Panc1 (cell line): ENCODE measurements around the gene MRPL4.

ENCODE experiments used
- CTCF ChIP-seq: fragments of 450-650 bp; IDR thresholded peaks from 2 replicates; pipeline ENCODE4 v1.5.1; 2017; ENCODE audit warnings: mild to moderate bottlenecking
- REST ChIP-seq, 2 experiments: IDR thresholded peaks; 2 replicates each; pipeline ENCODE4 v1.6.1; 2011 to 2012; ENCODE audit warnings: low read depth in 2 of 2, control low read depth in 1 of 2, low read length in 1 of 2, mild to moderate bottlenecking in 1 of 2, moderate library complexity in 1 of 2; ENCODE audit not compliant: insufficient read depth in 1 of 2

GRCh38 chr19:10207026-10207425 is 45.0 kb upstream of the MRPL4 start:
- TF ChIP-seq CTCF, result no peak
- TF ChIP-seq REST (IDR thresholded peaks at IDR 0.05; ENCODE audit: insufficient read depth in 1 of 2, low read depth in 2 of 2, low read length in 1 of 2), result no peak
